ENCODE results near the gene PARD3B.

PARD3B gene

DNA sequence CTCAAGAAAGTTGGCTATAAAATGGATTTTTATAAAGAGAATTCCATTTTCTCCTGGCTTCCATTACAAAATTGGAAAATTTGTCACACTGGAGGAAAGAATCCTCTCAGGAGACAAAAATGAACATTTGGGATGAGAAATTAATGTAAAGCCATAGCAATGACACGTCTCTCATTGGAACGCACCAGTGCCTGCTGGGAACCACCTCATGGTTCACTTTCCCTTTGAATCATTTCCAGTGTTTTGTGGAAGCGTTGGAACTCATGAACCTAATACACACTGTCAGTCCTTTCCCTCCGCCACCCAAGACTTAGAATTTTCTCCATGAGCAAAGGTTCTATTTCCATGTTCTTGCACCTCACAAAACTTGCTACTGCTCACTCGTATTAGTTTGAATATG, 1116.0 kb downstream of the PARD3B start:
- TF ChIP-seq EZH2phosphoT487 (IDR thresholded peaks at IDR 0.05; ENCODE audit: borderline replicate concordance, low read length): no peak
- Histone ChIP-seq H3F3A (ENCODE audit: control insufficient read depth, insufficient read depth) (no peaks in the 10 kb centered on the region), H3K27me3 (ENCODE audit: control insufficient read depth, low read length) (peaks cover 3% of the 10 kb centered on the region; the same call in 1 of the 2 replicates), H4K20me1 (ENCODE audit: control insufficient read depth, insufficient read depth, low read depth, low read length) (no peaks in the 10 kb centered on the region), H3K79me2 (ENCODE audit: control insufficient read depth, low read length) (no peaks in the 10 kb centered on the region), H3K4me1 (ENCODE audit: control insufficient read depth, low read length) (peaks cover 6% of the 10 kb centered on the region), H3K9me2 (replicated peaks; ENCODE audit: control insufficient read depth, low read length) (no peaks in the 10 kb centered on the region), H3K27ac (ENCODE audit: low read depth, low read length) (no peak overlapping the region), H3K9me3 (ENCODE audit: control insufficient read depth, insufficient read depth, low read length) (no peaks in the 10 kb centered on the region), H3K36me3 (ENCODE audit: control insufficient read depth, low read length) (no peaks in the 10 kb centered on the region), H3K4me2 (ENCODE audit: low read length) (no peak overlapping the region), H3K4me3 (ENCODE audit: low read length) (no peak overlapping the region)

DNA sequence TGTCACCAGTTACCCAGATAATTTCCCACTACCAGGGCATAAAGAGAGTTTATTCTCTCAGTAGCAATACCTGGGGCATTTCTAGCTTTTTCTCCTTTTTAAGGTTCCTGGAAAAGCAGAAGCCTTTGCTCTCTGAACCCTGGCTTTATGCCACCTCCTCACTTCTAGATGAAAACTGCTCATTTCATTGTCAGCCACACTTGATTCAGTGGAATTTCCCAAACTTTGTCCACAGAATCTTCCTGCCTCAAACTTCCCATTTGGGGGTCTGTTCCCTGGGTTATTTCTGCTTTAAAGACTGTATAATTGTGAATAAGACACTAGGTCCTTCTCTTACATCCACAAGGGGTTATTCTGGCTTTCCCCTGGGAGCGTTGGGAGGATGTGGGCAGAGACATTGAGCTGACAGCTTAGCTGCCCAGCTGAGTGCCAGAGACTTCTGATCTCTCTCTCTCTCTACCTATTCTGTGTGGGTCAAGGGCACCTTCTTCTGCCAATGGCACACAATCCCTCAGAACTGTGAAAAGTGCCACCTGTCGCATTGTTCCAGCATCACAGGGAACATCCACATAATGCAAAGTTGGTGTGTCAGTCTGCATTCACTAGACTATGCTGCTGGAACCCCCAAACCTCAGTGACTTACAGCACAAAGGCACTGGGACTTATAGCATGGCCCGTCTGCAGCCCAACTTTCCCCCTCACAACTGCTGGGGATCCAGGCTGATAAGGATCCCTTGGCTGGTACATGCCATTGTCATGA, 1117.1 kb downstream of the PARD3B start:
- Histone ChIP-seq H3F3A (ENCODE audit: control insufficient read depth, insufficient read depth) (no peaks in the 10 kb centered on the region), H3K36me3 (ENCODE audit: control insufficient read depth, low read length) (no peaks in the 10 kb centered on the region), H3K9me2 (replicated peaks; ENCODE audit: control insufficient read depth, low read length) (no peaks in the 10 kb centered on the region), H3K79me2 (ENCODE audit: control insufficient read depth, low read length) (no peaks in the 10 kb centered on the region), H3K9me3 (ENCODE audit: control insufficient read depth, insufficient read depth, low read length) (no peaks in the 10 kb centered on the region), H3K27me3 (ENCODE audit: control insufficient read depth, low read length) (peaks cover 3% of the 10 kb centered on the region; the same call in 1 of the 2 replicates), H4K20me1 (ENCODE audit: control insufficient read depth, insufficient read depth, low read depth, low read length) (no peaks in the 10 kb centered on the region), H3K4me1 (ENCODE audit: control insufficient read depth, low read length) (peaks cover 6% of the 10 kb centered on the region), H3K27ac (ENCODE audit: low read depth, low read length) (no peak overlapping the region), H3K4me2 (ENCODE audit: low read length) (no peak overlapping the region), H3K4me3 (ENCODE audit: low read length) (no peak overlapping the region)
- TF ChIP-seq EZH2phosphoT487 (IDR thresholded peaks at IDR 0.05; ENCODE audit: borderline replicate concordance, low read length): no peak
- TF ChIP-seq, protein P1, sequence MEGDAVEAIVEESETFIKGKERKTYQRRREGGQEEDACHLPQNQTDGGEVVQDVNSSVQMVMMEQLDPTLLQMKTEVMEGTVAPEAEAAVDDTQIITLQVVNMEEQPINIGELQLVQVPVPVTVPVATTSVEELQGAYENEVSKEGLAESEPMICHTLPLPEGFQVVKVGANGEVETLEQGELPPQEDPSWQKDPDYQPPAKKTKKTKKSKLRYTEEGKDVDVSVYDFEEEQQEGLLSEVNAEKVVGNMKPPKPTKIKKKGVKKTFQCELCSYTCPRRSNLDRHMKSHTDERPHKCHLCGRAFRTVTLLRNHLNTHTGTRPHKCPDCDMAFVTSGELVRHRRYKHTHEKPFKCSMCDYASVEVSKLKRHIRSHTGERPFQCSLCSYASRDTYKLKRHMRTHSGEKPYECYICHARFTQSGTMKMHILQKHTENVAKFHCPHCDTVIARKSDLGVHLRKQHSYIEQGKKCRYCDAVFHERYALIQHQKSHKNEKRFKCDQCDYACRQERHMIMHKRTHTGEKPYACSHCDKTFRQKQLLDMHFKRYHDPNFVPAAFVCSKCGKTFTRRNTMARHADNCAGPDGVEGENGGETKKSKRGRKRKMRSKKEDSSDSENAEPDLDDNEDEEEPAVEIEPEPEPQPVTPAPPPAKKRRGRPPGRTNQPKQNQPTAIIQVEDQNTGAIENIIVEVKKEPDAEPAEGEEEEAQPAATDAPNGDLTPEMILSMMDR (IDR thresholded peaks at IDR 0.05; ENCODE audit: low read depth, low read length, poor library complexity, severe bottlenecking): no peak

DNA sequence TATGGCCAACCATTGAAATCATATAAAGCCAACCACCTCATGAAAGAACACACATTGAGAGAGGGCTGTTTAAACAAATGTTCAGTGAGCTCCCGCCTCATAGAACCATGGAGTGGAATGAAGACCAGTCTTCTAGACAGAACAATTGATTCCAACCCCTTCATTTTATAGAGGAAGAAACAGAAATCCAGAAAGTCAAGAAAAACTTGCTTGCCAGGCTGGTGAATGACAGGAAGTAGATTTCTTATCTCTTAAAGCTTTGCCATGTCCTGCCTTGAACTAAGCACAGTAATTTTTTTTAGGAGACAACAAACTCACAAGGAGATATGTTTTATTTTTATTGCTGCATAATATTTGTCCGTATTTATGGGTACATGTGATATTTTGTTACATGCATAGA, 1120.5 kb downstream of the PARD3B start:
- Histone ChIP-seq H3K4me2 (ENCODE audit: low read length) (no peak overlapping the region), H3K9me2 (replicated peaks; ENCODE audit: control insufficient read depth, low read length) (no peaks in the 10 kb centered on the region), H3F3A (ENCODE audit: control insufficient read depth, insufficient read depth) (no peaks in the 10 kb centered on the region), H3K4me1 (ENCODE audit: control insufficient read depth, low read length) (peaks cover 4% of the 10 kb centered on the region), H3K27ac (ENCODE audit: low read depth, low read length) (no peak overlapping the region), H3K27me3 (ENCODE audit: control insufficient read depth, low read length) (no peaks in the 10 kb centered on the region; the same call in 1 of the 2 replicates), H3K4me3 (ENCODE audit: low read length) (no peak overlapping the region), H3K79me2 (ENCODE audit: control insufficient read depth, low read length) (no peaks in the 10 kb centered on the region), H3K36me3 (ENCODE audit: control insufficient read depth, low read length) (no peaks in the 10 kb centered on the region), H3K9me3 (ENCODE audit: control insufficient read depth, insufficient read depth, low read length) (no peaks in the 10 kb centered on the region), H4K20me1 (ENCODE audit: control insufficient read depth, insufficient read depth, low read depth, low read length) (no peaks in the 10 kb centered on the region)
- TF ChIP-seq, protein P1 (IDR thresholded peaks at IDR 0.05; ENCODE audit: low read depth, low read length, poor library complexity, severe bottlenecking): no peak
- no peak for TF ChIP-seq EZH2phosphoT487 (IDR thresholded peaks at IDR 0.05; ENCODE audit: borderline replicate concordance, low read length)
